IMR-90 (cell line): ENCODE results near the gene GANC. TPM values are rescaled to one million over a fixed set of nuclear protein-coding genes. Genes with fewer than 3 reads are reported as not detected.

Experiments used
- ATAC-seq: fragments of 200-7000 bp; cut with Tn5 transposase; 2 replicates; pipeline ENCODE4 v1.9.1; 2020; ENCODE audit warnings: low read depth, mild to moderate bottlenecking, moderate library complexity
- BruUV-seq: library from RNA; stranded (reverse); fragments of 400-500 nt; replicated peaks from 2 replicates; lab custom pipeline; 2021; lab: Mats Ljungman, UMichigan
- CTCF ChIA-PET: fragments of 300-600 bp; formaldehyde crosslinking; extraction: SDS; loops from one replicate; lab custom pipeline; 2021; ENCODE audit warnings: antibody characterized with exemption; lab: Yijun Ruan, JAX
- POLR2A ChIA-PET: fragments of 300-600 bp; sonication (Branson Sonifier 250); formaldehyde crosslinking; loops from one replicate; lab custom pipeline; 2022; ENCODE audit warnings: antibody characterized with exemption; ENCODE audit not compliant: unreplicated experiment; lab: Charles Lee
- DNase-seq: peaks from one replicate; pipeline ENCODE4 v3.0.0; 2013
- H2AFZ ChIP-seq: replicated peaks from 2 replicates; pipeline ENCODE3; 2013; ENCODE audit warnings: low read length, mild to moderate bottlenecking; ENCODE audit not compliant: poor library complexity
- H2AK5ac ChIP-seq: 2 replicates; pipeline ENCODE4 v1.6.1; 2013; ENCODE audit warnings: low read depth, low read length, inconsistent platforms
- H2AK9ac ChIP-seq: replicated peaks from 2 replicates; pipeline ENCODE3; 2013; ENCODE audit warnings: mild to moderate bottlenecking, low read depth, low read length, moderate library complexity; ENCODE audit not compliant: poor library complexity
- H2BK120ac ChIP-seq: 2 replicates; pipeline ENCODE4 v1.6.1; 2013; ENCODE audit warnings: low read depth, low read length, inconsistent platforms
- H2BK15ac ChIP-seq: 3 replicates; pipeline ENCODE4 v1.6.1; 2013; ENCODE audit warnings: low read depth, low read length, inconsistent platforms
- H2BK20ac ChIP-seq: 2 replicates; pipeline ENCODE4 v1.6.1; 2013; ENCODE audit warnings: low read depth, mild to moderate bottlenecking, inconsistent platforms, low read length, moderate library complexity
- H2BK5ac ChIP-seq: 2 replicates; pipeline ENCODE4 v1.6.1; 2013; ENCODE audit warnings: mild to moderate bottlenecking, low read depth, low read length, inconsistent platforms; ENCODE audit not compliant: poor library complexity, severe bottlenecking
- H3K14ac ChIP-seq: replicated peaks from 2 replicates; pipeline ENCODE4 v1.6.1; 2013; ENCODE audit warnings: low read depth, low read length, inconsistent platforms
- H3K18ac ChIP-seq: 2 replicates; pipeline ENCODE4 v1.6.1; 2013; ENCODE audit warnings: low read depth, low read length, control low read depth
- H3K23ac ChIP-seq: 2 replicates; pipeline ENCODE4 v1.6.1; 2013; ENCODE audit warnings: low read depth, low read length, inconsistent platforms
- H3K27ac ChIP-seq: 2 replicates; pipeline ENCODE4 v1.5.1; 2013; ENCODE audit warnings: mild to moderate bottlenecking, control low read depth, low read length; ENCODE audit not compliant: insufficient read depth
- H3K27me3 ChIP-seq: 2 replicates; pipeline ENCODE4 v1.6.1; 2013; ENCODE audit warnings: low read length; ENCODE audit not compliant: control insufficient read depth, insufficient read depth
- H3K36me3 ChIP-seq: 2 replicates; pipeline ENCODE4 v1.6.1; 2013; ENCODE audit warnings: low read length, mixed read lengths; ENCODE audit not compliant: control insufficient read depth, insufficient read depth
- H3K4ac ChIP-seq: 2 replicates; pipeline ENCODE4 v1.6.1; 2013; ENCODE audit warnings: low read depth, low read length, inconsistent platforms
- H3K4me1 ChIP-seq: 2 replicates; pipeline ENCODE4 v1.6.1; 2013; ENCODE audit warnings: low read length, mixed read lengths; ENCODE audit not compliant: control insufficient read depth, insufficient read depth
- H3K4me2 ChIP-seq: 2 replicates; pipeline ENCODE4 v1.6.1; 2013; ENCODE audit warnings: low read depth, mild to moderate bottlenecking, control low read depth, low read length, moderate library complexity
- H3K4me3 ChIP-seq: 2 replicates; pipeline ENCODE4 v1.5.1; 2013; ENCODE audit warnings: low read depth, mild to moderate bottlenecking, control low read depth, low read length, moderate library complexity; ENCODE audit not compliant: insufficient read depth
- H3K56ac ChIP-seq: 2 replicates; pipeline ENCODE4 v1.6.1; 2013; ENCODE audit warnings: low read length, inconsistent platforms; ENCODE audit not compliant: insufficient read depth; ENCODE audit errors: extremely low read depth
- H3K79me1 ChIP-seq, 2 experiments: 2 replicates each; pipeline ENCODE4 v1.6.1; 2013; ENCODE audit warnings: low read length in 2 of 2, inconsistent platforms in 1 of 2, low read depth in 1 of 2
- H3K9ac ChIP-seq: 2 replicates; pipeline ENCODE4 v1.6.1; 2013; ENCODE audit warnings: low read depth, low read length, control low read depth
- H3K9me1 ChIP-seq: 2 replicates; pipeline ENCODE4 v1.6.1; 2013; ENCODE audit warnings: low read length, inconsistent platforms; ENCODE audit not compliant: insufficient read depth
- H3K9me3 ChIP-seq: 2 replicates; pipeline ENCODE4 v1.6.1; 2013; ENCODE audit warnings: low read length; ENCODE audit not compliant: control insufficient read depth, insufficient read depth
- H4K20me1 ChIP-seq: 2 replicates; pipeline ENCODE4 v1.6.1; 2013; ENCODE audit warnings: low read length, inconsistent platforms; ENCODE audit not compliant: insufficient read depth
- H4K5ac ChIP-seq: 2 replicates; pipeline ENCODE4 v1.6.1; 2013; ENCODE audit warnings: mild to moderate bottlenecking, low read depth, low read length, control low read depth
- H4K8ac ChIP-seq, 2 experiments: 2 replicates each; pipeline ENCODE4 v1.6.1; 2013; ENCODE audit warnings: low read depth in 2 of 2, low read length in 2 of 2, control low read depth in 1 of 2, inconsistent platforms in 1 of 2
- H4K91ac ChIP-seq: 2 replicates; pipeline ENCODE4 v1.6.1; 2013; ENCODE audit warnings: low read depth, low read length, inconsistent platforms; ENCODE audit not compliant: insufficient read depth
- CEBPB ChIP-seq: IDR thresholded peaks from 2 replicates; pipeline ENCODE4 v1.6.1; 2012; ENCODE audit warnings: low read depth, low read length, improper control_type of control experiment
- CTCF ChIP-seq: conservative IDR thresholded peaks from 2 replicates; pipeline ENCODE4 v1.5.1; 2012; ENCODE audit warnings: mild to moderate bottlenecking, low read depth, low read length, improper control_type of control experiment
- ELK1 ChIP-seq: fragments of 150-350 bp; IDR thresholded peaks from 2 replicates; pipeline ENCODE4 v1.6.1; 2016; ENCODE audit warnings: low read depth, mild to moderate bottlenecking, low read length, moderate library complexity, borderline replicate concordance
- MAFK ChIP-seq: IDR thresholded peaks from 2 replicates; pipeline ENCODE4 v1.6.1; 2012; ENCODE audit warnings: low read depth, low read length, improper control_type of control experiment
- MAZ ChIP-seq: IDR thresholded peaks from 2 replicates; pipeline ENCODE4 v1.6.1; 2012; ENCODE audit warnings: low read depth, mild to moderate bottlenecking, low read length, improper control_type of control experiment, moderate library complexity, borderline replicate concordance
- RAD21 ChIP-seq: IDR thresholded peaks from 2 replicates; pipeline ENCODE4 v1.6.1; 2012; ENCODE audit warnings: low read length, improper control_type of control experiment
- SMC3 ChIP-seq: fragments of 150-350 bp; IDR thresholded peaks from 2 replicates; pipeline ENCODE4 v1.6.1; 2016; ENCODE audit warnings: low read depth, mild to moderate bottlenecking, antibody characterized with exemption, low read length, moderate library complexity
- WGBS, 2 experiments: methylation state at CpG; one replicate each; pipeline versions ENCODE4 v1.1.5 to v1.1.7; 2013; ENCODE audit warnings: missing lambda C conversion rate in 2 of 2; ENCODE audit not compliant: insufficient read length in 1 of 2; ENCODE audit errors: extremely low coverage in 2 of 2; 5-methylcytosine and 5-hydroxymethylcytosine counted together
- dilution Hi-C: fragments of 300-500 bp; cut with HindIII; formaldehyde crosslinking; loops from one replicate; pipeline ENCODE4 v1.14.3; 2018; ENCODE audit warnings: low sequenced_read_pairs; ENCODE audit not compliant: unreplicated experiment
- in situ Hi-C: fragments of 300-500 bp; cut with MboI; formaldehyde crosslinking; loops from 3 replicates; pipeline ENCODE4 v1.14.3; 2019; ENCODE audit warnings: low sequenced_read_pairs, inconsistent platforms, mixed read lengths
- intact Hi-C: fragments of 100-400 bp; cut with micrococcal nuclease; formaldehyde crosslinking; loops from 2 replicates; pipeline ENCODE4 v1.10.0; 2022
- polyA plus RNA-seq, 3 experiments: library from polyadenylated mRNA; depleted of rRNA; stranded (reverse); fragments of >200 nt; gene quantifications; 2 replicates each; pipeline ENCODE4 v1.2.3, GENCODE V29; 2012; ENCODE audit warnings: low replicate concordance in 1 of 3
- total RNA-seq: library from RNA; depleted of rRNA; stranded (reverse); fragments of >200 nt; gene quantifications from 2 replicates; pipeline ENCODE4 v1.2.3, GENCODE V29; 2012

GANC gene
- total and polyA plus RNA-seq, 2 of the 4 experiments (the other 2 are of a cell fraction) = 7.1 to 19.2 TPM

GRCh38 chr15:42364529-42364928 is 91.5 kb downstream of the GANC start:
- intact Hi-C loops (no loop called here), dilution Hi-C loops (no loop called here), in situ Hi-C loops (no loop called here)
- Histone ChIP-seq H3K4ac (no peak overlapping the region), H4K91ac (no peak overlapping the region), H3K4me1 (no peaks in the 10 kb centered on the region), H3K18ac (no peak overlapping the region), H3K4me3 (no peak overlapping the region), H3K79me1 (no peaks in the 10 kb centered on the region), H3K56ac (no peak overlapping the region), H3K36me3 (no peaks in the 10 kb centered on the region), H4K5ac (no peak overlapping the region), H3K4me2 (no peak overlapping the region), H3K14ac (no peak overlapping the region), H4K20me1 (no peaks in the 10 kb centered on the region), H2AK5ac (no peak overlapping the region), H3K9me3 (no peaks in the 10 kb centered on the region), H2BK5ac (no peak overlapping the region), H3K23ac (no peak overlapping the region), H4K8ac (no peak overlapping the region), H2AFZ (no peak overlapping the region), H3K27ac (no peak overlapping the region), H2BK20ac (no peak overlapping the region), H3K9me1 (no peaks in the 10 kb centered on the region), H2BK15ac (no peak overlapping the region), H2BK120ac (no peak overlapping the region), H3K9ac (no peak overlapping the region), H2AK9ac (no peak overlapping the region), H3K27me3 (no peaks in the 10 kb centered on the region)
- ATAC-seq = no peak
- no TSS peak for BruUV-seq
- no peak for DNase-seq
- ChIA-PET POLR2A (no interaction called here), CTCF (no interaction called here)
- no peak for TF ChIP-seq CEBPB
- no peak for TF ChIP-seq MAFK
- no peak for TF ChIP-seq ELK1
- no peak for TF ChIP-seq MAZ
- TF ChIP-seq RAD21 = no peak
- no peak for TF ChIP-seq SMC3
- TF ChIP-seq CTCF = no peak
- WGBS, 2 experiments = no CpG with 5 or more reads among the region's 1 CpG
